ENCODE measurements around the gene TEX19. TPM values are rescaled to one million over a fixed set of nuclear protein-coding genes. Genes with fewer than 3 reads are reported as not detected.
A peak's percentile ranks its signal among the peaks of the same experiment; 100 is the strongest.

TEX19 gene
- total and polyA plus RNA-seq, 12 donors, result 0.26 TPM; not detected in 11

DNA sequence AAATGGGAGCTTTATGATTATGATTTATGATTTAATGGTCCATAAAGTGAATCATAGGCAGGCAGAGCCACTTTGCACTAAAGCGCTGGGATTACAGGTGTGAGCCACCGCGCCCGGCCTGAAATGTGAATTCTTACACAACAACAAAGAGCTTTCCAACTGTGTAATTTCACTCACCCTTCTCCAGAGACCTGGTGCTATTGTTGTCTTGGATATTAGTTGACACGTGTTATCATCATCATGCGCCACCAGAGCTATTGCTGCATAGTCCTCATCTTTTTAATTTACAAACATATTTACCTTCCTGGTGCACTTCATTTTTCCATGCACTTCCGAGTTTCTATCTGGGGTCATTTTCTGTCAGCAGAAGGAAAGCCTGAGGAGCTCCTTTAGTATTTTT lies 7.7 kb downstream of the TEX19 start:
- no peak overlapping the region for H3K4me3 ChIP-seq
- intact Hi-C loops (cut with DNase I), result no loop called here
- H3K27me3 ChIP-seq, result peaks cover 29% of the 10 kb centered on the region
- no peak for DNase-seq
- no peaks in the 10 kb centered on the region for H3K9me3 ChIP-seq (replicated peaks in 1 of 3)
- no peaks in the 10 kb centered on the region for H3K36me3 ChIP-seq (replicated peaks in 1 of 2)
- no peak overlapping the region for H3K27ac ChIP-seq
- TF ChIP-seq, protein P1, sequence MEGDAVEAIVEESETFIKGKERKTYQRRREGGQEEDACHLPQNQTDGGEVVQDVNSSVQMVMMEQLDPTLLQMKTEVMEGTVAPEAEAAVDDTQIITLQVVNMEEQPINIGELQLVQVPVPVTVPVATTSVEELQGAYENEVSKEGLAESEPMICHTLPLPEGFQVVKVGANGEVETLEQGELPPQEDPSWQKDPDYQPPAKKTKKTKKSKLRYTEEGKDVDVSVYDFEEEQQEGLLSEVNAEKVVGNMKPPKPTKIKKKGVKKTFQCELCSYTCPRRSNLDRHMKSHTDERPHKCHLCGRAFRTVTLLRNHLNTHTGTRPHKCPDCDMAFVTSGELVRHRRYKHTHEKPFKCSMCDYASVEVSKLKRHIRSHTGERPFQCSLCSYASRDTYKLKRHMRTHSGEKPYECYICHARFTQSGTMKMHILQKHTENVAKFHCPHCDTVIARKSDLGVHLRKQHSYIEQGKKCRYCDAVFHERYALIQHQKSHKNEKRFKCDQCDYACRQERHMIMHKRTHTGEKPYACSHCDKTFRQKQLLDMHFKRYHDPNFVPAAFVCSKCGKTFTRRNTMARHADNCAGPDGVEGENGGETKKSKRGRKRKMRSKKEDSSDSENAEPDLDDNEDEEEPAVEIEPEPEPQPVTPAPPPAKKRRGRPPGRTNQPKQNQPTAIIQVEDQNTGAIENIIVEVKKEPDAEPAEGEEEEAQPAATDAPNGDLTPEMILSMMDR (IDR thresholded peaks at IDR 0.05), result no peak
- TF ChIP-seq POLR2A (IDR thresholded peaks at IDR 0.05), result no peak
- WGBS, 4 donors, result 87 to 93% (median 88%) methylated on average over 7 of the region's 7 CpGs
- peaks cover 0 to 13% of the 10 kb centered on the region in 2 donors for H3K4me1 ChIP-seq (replicated peaks in 1 of 2)

DNA sequence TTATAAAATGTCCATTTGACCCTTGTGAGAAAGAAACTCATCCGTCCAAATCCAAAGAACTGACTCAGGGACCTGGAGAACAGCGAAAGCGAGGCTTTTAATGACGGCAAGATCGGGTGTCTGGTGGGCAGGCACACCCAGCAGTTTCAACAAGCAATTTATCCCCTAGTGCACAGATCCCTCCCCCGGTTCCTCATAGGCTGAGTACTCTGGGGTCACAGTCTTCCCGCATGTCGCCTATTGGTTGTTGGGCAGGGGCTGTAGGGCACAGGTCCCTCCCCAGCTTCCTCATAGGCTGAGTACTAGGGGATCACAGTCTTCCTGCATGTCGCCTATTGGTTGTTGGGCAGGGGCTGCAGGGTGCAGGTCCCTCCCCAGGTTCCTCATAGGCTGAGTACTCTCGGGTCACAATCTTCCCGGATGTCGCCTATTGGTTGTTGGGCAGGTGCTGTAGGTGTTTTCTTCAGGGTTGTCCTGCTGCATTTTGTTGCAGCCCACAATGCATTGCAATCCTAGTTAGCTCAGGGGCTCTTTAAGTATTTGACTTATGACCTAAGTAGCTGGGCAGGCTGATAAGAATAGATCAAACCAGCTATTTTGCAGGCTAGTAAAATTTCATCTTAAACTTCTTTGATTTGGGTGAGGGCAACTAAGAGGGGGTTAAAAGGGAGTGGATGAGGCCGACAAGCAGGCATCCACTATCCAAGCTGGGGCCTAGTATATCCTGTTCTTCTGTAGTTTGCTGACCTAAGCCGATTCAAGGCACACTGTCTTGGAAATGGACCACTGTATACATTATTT lies 8.9 kb downstream of the TEX19 start:
- Histone ChIP-seq H3K36me3 (replicated peaks in 1 of 2) (no peaks in the 10 kb centered on the region), H3K4me3 (no peak overlapping the region), H3K9me3 (replicated peaks in 1 of 3) (no peaks in the 10 kb centered on the region), H3K27me3 (peaks cover 41% of the 10 kb centered on the region), H3K27ac (no peak overlapping the region), H3K4me1 (replicated peaks in 1 of 2) (peaks cover 0 to 13% of the 10 kb centered on the region in 2 donors)
- no peak for DNase-seq
- TF ChIP-seq, protein P1 (IDR thresholded peaks at IDR 0.05), result no peak
- no peak for TF ChIP-seq POLR2A (IDR thresholded peaks at IDR 0.05)
- intact Hi-C loops (cut with DNase I), result no loop called here
- 85 to 91% (median 89%) methylated on average over 11 to 14 of the region's 14 CpGs for WGBS, 4 donors

DNA sequence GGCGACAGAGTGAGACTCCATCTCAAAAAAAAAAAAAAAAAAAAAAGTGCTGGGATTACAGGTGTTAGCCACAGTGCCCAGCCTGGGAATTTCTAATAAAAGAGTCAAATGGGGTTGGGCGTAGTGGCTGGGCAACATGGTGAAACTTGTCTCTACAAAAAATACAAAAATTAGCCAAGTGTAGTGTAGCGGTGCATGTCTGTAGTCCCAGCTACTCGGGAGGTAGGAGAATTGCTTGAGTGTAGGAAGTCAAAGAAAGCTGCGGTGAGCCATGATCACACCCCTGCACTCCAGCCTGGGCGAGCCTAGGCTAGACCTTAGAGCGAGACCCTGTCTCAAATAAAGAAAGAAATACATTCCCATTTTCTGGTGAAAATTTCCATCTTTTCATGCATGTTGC lies 10.2 kb downstream of the TEX19 start:
- Histone ChIP-seq H3K4me1 (replicated peaks in 1 of 2) (peaks cover 0 to 13% of the 10 kb centered on the region in 2 donors), H3K36me3 (replicated peaks in 1 of 2) (no peaks in the 10 kb centered on the region), H3K9me3 (replicated peaks in 1 of 3) (no peaks in the 10 kb centered on the region), H3K27me3 (peaks cover 44% of the 10 kb centered on the region), H3K27ac (no peak overlapping the region), H3K4me3 (no peak overlapping the region)
- DNase-seq, result no peak
- intact Hi-C loops (cut with DNase I), result no loop called here
- TF ChIP-seq, protein P1 (IDR thresholded peaks at IDR 0.05), result no peak
- TF ChIP-seq POLR2A (IDR thresholded peaks at IDR 0.05), result no peak
- 85 to 90% (median 89%) methylated on average over 6 to 7 of the region's 7 CpGs for WGBS, 4 donors

DNA sequence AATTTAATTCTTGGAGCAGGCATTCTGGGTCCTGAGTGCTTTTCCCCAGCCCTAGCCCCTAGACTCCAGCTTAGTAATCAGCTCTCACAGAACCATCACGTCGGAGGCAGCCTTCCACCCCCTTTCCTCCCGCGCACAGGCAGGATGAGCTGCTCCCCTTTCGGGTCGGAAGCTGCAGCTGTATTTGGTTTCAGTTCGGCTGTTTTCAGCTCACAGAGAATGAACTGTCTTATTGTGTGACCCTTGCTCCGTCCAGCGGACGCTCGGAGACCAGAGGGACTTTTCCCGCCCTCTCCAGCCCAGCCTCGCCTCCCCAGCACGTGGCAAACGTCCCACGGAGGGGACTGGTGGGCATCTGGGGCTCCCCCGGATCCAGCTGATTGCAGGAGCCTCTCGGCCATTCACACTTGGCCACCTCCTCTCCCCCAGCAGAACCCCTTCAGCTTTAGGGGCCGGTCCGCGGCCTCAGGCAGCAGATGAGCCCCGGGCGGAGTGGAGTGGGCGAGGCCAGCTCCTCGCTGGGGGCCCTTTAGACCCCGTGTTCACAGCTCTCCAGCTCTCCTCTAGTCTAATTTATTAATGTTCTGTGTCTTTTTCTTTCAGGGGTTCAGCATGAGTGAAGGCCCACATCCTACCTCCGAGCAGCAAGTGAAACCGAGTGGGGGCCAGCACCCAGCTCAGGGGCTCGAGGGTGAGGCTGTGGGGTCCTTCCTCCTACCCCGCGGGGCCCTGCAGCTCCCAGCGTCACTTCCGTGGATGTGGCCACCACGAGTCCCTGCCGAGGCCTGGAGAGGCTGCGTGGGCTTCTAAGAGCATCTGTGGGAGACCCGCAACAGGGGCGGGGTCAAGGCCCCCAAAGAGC lies 11.7 kb downstream of the TEX19 start:
- Histone ChIP-seq H3K27me3 (peaks cover 59% of the 10 kb centered on the region), H3K27ac (no peak overlapping the region), H3K4me1 (replicated peaks in 1 of 2) (peaks cover 0 to 13% of the 10 kb centered on the region in 2 donors), H3K9me3 (replicated peaks in 1 of 3) (no peaks in the 10 kb centered on the region), H3K36me3 (replicated peaks in 1 of 2) (no peaks in the 10 kb centered on the region), H3K4me3 (peak overlapping the region in 1 of 4 donors; percentile 28)
- intact Hi-C loops (cut with DNase I), result no loop called here
- no peak for DNase-seq
- 19 to 32% (median 30%) methylated on average over 12 to 38 of the region's 38 CpGs for WGBS, 4 donors
- TF ChIP-seq, protein P1 (IDR thresholded peaks at IDR 0.05), result no peak
- TF ChIP-seq POLR2A (IDR thresholded peaks at IDR 0.05), result no peak
